PC-3 (cell line): ENCODE data around the gene SLC25A26. TPM values are rescaled to one million over a fixed set of nuclear protein-coding genes. Genes with fewer than 3 reads are reported as not detected.

Experiments
- ATAC-seq: fragments of 200-7000 bp; cut with Tn5 transposase; 2 replicates; pipeline ENCODE4 v1.9.1; 2020; ENCODE audit warnings: mild to moderate bottlenecking, moderate library complexity
- BruUV-seq: library from RNA; stranded (reverse); fragments of 400-500 nt; replicated peaks from 2 replicates; lab custom pipeline; 2021; lab: Mats Ljungman, UMichigan
- CTCF ChIA-PET: fragments of 300-600 bp; sonication (Branson Sonifier 250); formaldehyde crosslinking; loops from one replicate; lab custom pipeline; 2022; ENCODE audit warnings: antibody characterized with exemption; lab: Charles Lee
- POLR2A ChIA-PET: fragments of 300-600 bp; sonication (Branson Sonifier 250); formaldehyde crosslinking; loops from one replicate; lab custom pipeline; 2022; ENCODE audit warnings: antibody characterized with exemption; ENCODE audit not compliant: unreplicated experiment; lab: Charles Lee
- DNase-seq: peaks from one replicate; pipeline ENCODE4 v3.0.0-alpha.2; 2015
- H2AFZ ChIP-seq: fragments of 300-600 bp; sonication (generic); 2 replicates; pipeline ENCODE4 v1.6.0; 2016; ENCODE audit warnings: antibody characterized with exemption, low read length
- H3F3A ChIP-seq: fragments of 300-600 bp; sonication (generic); one replicate; pipeline ENCODE4 v1.6.0; 2017; ENCODE audit warnings: antibody characterized with exemption, low read length, control low read depth, mild to moderate bottlenecking; ENCODE audit not compliant: unreplicated experiment
- H3K27ac ChIP-seq: fragments of 300-600 bp; sonication (generic); 2 replicates; pipeline ENCODE4 v1.5.1; 2016; ENCODE audit warnings: mild to moderate bottlenecking, low read length
- H3K27me3 ChIP-seq: fragments of 300-600 bp; sonication (generic); 2 replicates; pipeline ENCODE4 v1.6.1; 2016; ENCODE audit warnings: low read length, mixed read lengths
- H3K36me3 ChIP-seq: fragments of 300-600 bp; sonication (generic); 2 replicates; pipeline ENCODE4 v1.6.1; 2016; ENCODE audit warnings: low read depth, mixed run types, low read length, mixed read lengths
- H3K4me1 ChIP-seq: fragments of 300-600 bp; sonication (generic); 2 replicates; pipeline ENCODE4 v1.5.1; 2016; ENCODE audit warnings: low read length; ENCODE audit not compliant: insufficient read depth
- H3K4me2 ChIP-seq: fragments of 300-600 bp; sonication (generic); 2 replicates; pipeline ENCODE4 v1.6.0; 2016; ENCODE audit warnings: low read length
- H3K4me3 ChIP-seq: fragments of 300-600 bp; sonication (generic); 2 replicates; pipeline ENCODE4 v1.5.1; 2016; ENCODE audit warnings: mild to moderate bottlenecking, low read length, mixed read lengths
- H3K79me2 ChIP-seq: fragments of 300-600 bp; sonication (generic); 2 replicates; pipeline ENCODE4 v1.6.1; 2017; ENCODE audit warnings: low read length, mixed read lengths
- H3K9ac ChIP-seq: fragments of 300-600 bp; sonication (generic); 2 replicates; pipeline ENCODE4 v1.6.0; 2016; ENCODE audit warnings: mild to moderate bottlenecking, low read length
- H3K9me2 ChIP-seq: fragments of 300-600 bp; sonication (generic); replicated peaks from 2 replicates; pipeline ENCODE4 v1.6.1; 2016; ENCODE audit warnings: mixed run types, low read length, mixed read lengths
- H3K9me3 ChIP-seq: fragments of 300-600 bp; sonication (generic); 2 replicates; pipeline ENCODE4 v1.6.1; 2016; ENCODE audit warnings: low read length, mixed read lengths
- H4K20me1 ChIP-seq: fragments of 300-600 bp; sonication (generic); 2 replicates; pipeline ENCODE4 v1.6.1; 2016; ENCODE audit warnings: low read length, mixed read lengths
- CTCF ChIP-seq: fragments of 300-600 bp; sonication (generic); conservative IDR thresholded peaks from 2 replicates; pipeline ENCODE4 v1.5.1; 2017; ENCODE audit warnings: antibody characterized with exemption, low read depth, mild to moderate bottlenecking, low read length
- EZH2 ChIP-seq: fragments of 300-600 bp; sonication (generic); IDR thresholded peaks from one replicate; pipeline ENCODE4 v1.6.1; 2017; ENCODE audit warnings: antibody characterized with exemption, mild to moderate bottlenecking, low read length; ENCODE audit not compliant: unreplicated experiment
- EZH2phosphoT487 ChIP-seq: fragments of 300-600 bp; sonication (generic); IDR thresholded peaks from 2 replicates; pipeline ENCODE4 v1.6.1; 2018; ENCODE audit warnings: mild to moderate bottlenecking, antibody characterized with exemption, low read length, borderline replicate concordance
- intact Hi-C: fragments of 100-400 bp; cut with micrococcal nuclease; formaldehyde crosslinking; loops from 2 replicates; pipeline ENCODE4 v1.9.0; 2023
- total RNA-seq: library from RNA; depleted of rRNA; stranded (reverse); fragments of >200 nt; gene quantifications from 2 replicates; pipeline ENCODE4 v1.2.3, GENCODE V29; 2014

The SLC25A26 gene
- total RNA-seq, 1 experiment from 2014 or later: 7.9 TPM

- CTCF ChIA-PET: no interaction called here
These were observed 132.2 kb downstream of the SLC25A26 start for GRCh38 chr3:66353039-66353438.

GRCh38 chr3:66353530-66353929 is 132.7 kb downstream of the SLC25A26 start:
- H3K9me2 ChIP-seq: no peaks in the 10 kb centered on the region
- no peaks in the 10 kb centered on the region for H4K20me1 ChIP-seq
- no peak overlapping the region for H3K4me2 ChIP-seq
- no peaks in the 10 kb centered on the region for H3K79me2 ChIP-seq
- H2AFZ ChIP-seq: no peak overlapping the region
- H3F3A ChIP-seq: no peaks in the 10 kb centered on the region
- no peak for TF ChIP-seq EZH2
- TF ChIP-seq CTCF: no peak
- TF ChIP-seq EZH2phosphoT487: no peak
- H3K27ac ChIP-seq: no peak overlapping the region
- ATAC-seq (no peak), DNase-seq (no peak)
- CTCF ChIA-PET: no interaction called here
- H3K27me3 ChIP-seq: no peaks in the 10 kb centered on the region
- no peaks in the 10 kb centered on the region for H3K4me1 ChIP-seq
- intact Hi-C loops: no loop called here
- H3K9me3 ChIP-seq: no peaks in the 10 kb centered on the region
- POLR2A ChIA-PET: interaction anchor here (0.6 kb wide), 1 partner anchor 101 kb away, joined by 4 read pairs; no protein-coding TSS in a partner anchor
- H3K36me3 ChIP-seq: no peaks in the 10 kb centered on the region
- H3K4me3 ChIP-seq: no peak overlapping the region
- BruUV-seq: no TSS peak
- no peak overlapping the region for H3K9ac ChIP-seq

More at GRCh38 chr3:66353039-66353438, 132.2 kb downstream of the SLC25A26 start:
- DNase-seq: no peak
- ATAC-seq: no peak
- Histone ChIP-seq H3K27me3 (no peaks in the 10 kb centered on the region), H3K4me2 (no peak overlapping the region), H3F3A (no peaks in the 10 kb centered on the region), H3K27ac (no peak overlapping the region), H2AFZ (no peak overlapping the region), H3K36me3 (no peaks in the 10 kb centered on the region), H3K4me3 (no peak overlapping the region), H3K4me1 (no peaks in the 10 kb centered on the region), H3K9me3 (no peaks in the 10 kb centered on the region), H4K20me1 (no peaks in the 10 kb centered on the region), H3K9ac (no peak overlapping the region), H3K9me2 (no peaks in the 10 kb centered on the region), H3K79me2 (no peaks in the 10 kb centered on the region)
- BruUV-seq: no TSS peak
- POLR2A ChIA-PET: no interaction called here
- TF ChIP-seq EZH2phosphoT487: no peak
- TF ChIP-seq EZH2: no peak
- TF ChIP-seq CTCF: no peak
- intact Hi-C loops: no loop called here

- H2AFZ ChIP-seq: no peak overlapping the region
- H3K27me3 ChIP-seq: no peaks in the 10 kb centered on the region
- ChIA-PET POLR2A (interaction anchor here (0.6 kb wide), 1 partner anchor 101 kb away, joined by 4 read pairs; no protein-coding TSS in a partner anchor), CTCF (no interaction called here)
- no peak overlapping the region for H3K27ac ChIP-seq
- no peaks in the 10 kb centered on the region for H4K20me1 ChIP-seq
- DNase-seq (no peak), ATAC-seq (no peak)
- no peaks in the 10 kb centered on the region for H3K4me1 ChIP-seq
- H3K4me3 ChIP-seq: no peak overlapping the region
- H3K36me3 ChIP-seq: no peaks in the 10 kb centered on the region
- H3K9ac ChIP-seq: no peak overlapping the region
- intact Hi-C loops: no loop called here
- H3K79me2 ChIP-seq: no peaks in the 10 kb centered on the region
- H3K9me2 ChIP-seq: no peaks in the 10 kb centered on the region
- no TSS peak for BruUV-seq
- no peak overlapping the region for H3K4me2 ChIP-seq
- TF ChIP-seq EZH2 (no peak), CTCF (no peak), EZH2phosphoT487 (no peak)
- no peaks in the 10 kb centered on the region for H3F3A ChIP-seq
- no peaks in the 10 kb centered on the region for H3K9me3 ChIP-seq
These were observed 133.2 kb downstream of the SLC25A26 start for GRCh38 chr3:66354001-66354400.
